HG03139 (cell line): ENCODE data around the gene PRKAR2A.
"Not testable (repeated sequence)": the region's sequence is repeated elsewhere in the genome, so short reads cannot be mapped to it uniquely, and the experiment has no call there.

Experiments used
- ATAC-seq: cut with Tn5 transposase; IDR thresholded peaks from one replicate; pipeline ENCODE4 v1.9.1; 2021; ENCODE audit not compliant: unreplicated experiment

The PRKAR2A gene

DNA sequence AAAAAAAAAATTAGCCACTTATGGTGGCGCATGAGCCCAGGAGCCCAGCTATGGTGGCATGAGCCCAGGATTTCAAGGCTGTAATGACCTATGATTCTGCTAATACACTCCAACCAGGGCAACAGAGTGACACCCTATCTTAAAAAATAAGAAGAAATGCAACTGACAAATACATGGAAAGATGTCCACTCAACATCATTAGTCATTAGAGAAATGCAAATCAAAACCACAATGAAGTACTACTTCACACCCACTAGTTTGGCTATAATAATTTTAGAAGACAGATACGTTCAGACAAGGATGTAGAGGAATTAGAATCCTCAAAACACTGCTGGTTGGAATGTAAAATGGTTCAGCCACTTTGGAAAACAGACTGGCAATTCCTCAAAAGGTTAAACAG lies 10.5 kb downstream of the PRKAR2A start:
- ATAC-seq, result no peak

DNA sequence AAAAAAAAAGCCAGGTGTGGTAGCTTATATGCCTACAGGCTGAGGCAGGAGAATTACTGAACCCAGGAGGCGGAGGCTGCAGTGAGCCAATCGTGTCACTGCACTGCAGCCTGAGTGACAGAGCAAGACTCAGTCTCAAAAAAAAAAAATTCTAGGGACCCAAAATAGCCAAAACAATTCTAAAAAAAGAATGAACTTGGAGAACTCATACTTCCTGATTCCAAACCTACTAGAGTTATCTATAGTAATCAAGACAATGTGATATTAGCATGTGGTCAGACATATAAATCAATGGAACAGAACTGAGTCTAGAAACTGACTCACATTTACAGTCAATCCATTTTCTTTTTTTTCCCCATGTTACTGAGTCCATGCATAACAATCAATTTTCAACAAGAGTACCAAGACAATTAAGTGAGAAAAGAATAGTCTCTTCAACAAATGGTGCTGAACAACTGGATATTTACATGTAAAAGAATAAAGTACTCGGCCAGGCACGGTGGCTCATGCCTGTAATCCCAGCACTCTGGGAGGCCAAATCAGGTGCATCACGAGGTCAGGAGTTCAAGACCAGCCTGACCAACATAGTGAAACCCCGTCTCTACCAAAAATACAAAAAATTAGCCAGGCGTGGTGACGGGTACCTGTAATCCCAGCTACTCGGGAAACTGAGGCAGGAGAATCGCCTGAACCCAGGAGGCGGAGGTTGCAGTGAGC lies 11.9 kb downstream of the PRKAR2A start:
- no peak for ATAC-seq

DNA sequence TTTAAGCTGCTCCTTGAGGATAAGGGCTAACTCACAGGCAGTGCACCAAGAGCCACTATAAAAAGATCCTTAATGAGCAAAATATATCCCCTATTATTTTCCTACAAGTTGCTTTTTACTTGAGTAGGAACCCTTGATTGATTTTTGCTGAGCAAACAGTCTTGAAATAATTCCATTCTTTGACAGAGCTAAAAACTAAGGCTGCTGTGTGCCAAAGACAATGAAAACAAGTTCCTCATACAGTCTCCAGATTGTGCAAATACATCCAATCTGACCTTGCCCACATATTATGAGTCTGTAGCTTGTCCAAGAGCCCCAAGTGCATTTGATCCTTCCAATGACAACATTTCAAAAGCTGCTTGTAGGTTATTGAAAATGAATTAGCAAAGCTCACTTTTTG lies 15.0 kb downstream of the PRKAR2A start:
- no peak for ATAC-seq

DNA sequence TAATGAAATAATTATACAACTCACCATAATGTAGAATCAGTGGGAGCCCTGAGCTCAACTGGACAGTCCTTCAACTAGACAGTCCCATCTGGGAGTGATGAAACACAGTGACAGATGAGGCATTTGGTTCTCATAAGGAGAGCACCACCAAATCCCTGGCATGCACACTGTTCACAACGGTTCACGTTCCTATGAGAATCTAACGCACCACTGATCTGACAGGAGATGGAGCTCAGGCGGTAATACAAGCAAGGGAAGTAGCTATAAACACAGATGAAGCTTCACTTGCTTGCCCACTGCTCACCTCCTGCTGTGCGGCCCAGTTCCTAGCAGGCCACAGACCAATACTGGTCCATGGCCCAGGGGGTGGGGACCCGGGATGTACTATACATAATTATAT lies 17.0 kb downstream of the PRKAR2A start:
- no peak for ATAC-seq

DNA sequence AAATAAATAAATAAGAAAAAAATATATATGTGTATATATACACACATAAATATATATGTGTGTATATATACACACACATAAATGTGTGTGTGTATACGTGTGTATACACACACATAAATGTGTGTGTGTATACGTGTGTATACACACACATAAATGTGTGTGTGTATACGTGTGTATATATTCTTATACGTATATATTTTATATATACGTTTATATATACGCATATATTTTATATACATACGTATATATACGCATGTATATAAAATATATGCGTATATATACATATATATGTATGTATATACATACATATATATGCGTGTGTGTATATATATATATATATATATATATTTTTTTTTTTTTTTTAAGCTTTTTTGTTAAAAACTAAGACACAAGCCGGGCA lies 18.1 kb downstream of the PRKAR2A start:
- not testable (repeated sequence) for ATAC-seq

DNA sequence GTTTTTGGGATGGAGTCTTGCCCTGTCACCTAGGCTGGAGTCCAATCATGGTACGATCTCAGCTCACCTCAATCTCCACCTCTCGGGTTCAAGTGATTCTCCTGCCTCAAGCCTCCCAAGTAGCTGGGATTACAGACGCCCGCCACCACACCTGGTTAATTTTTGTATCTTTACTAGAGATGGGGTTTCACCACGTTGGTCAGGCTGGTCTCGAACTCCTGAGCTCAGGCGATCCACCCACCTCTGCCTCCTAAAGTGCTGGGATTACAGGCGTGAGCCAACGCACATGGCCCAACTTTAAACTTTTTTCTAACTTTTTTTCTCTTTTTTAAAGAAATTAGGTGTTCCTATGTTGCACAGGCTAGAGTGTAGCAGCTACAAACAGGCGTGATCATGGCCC lies 19.8 kb downstream of the PRKAR2A start:
- not testable (repeated sequence) for ATAC-seq

DNA sequence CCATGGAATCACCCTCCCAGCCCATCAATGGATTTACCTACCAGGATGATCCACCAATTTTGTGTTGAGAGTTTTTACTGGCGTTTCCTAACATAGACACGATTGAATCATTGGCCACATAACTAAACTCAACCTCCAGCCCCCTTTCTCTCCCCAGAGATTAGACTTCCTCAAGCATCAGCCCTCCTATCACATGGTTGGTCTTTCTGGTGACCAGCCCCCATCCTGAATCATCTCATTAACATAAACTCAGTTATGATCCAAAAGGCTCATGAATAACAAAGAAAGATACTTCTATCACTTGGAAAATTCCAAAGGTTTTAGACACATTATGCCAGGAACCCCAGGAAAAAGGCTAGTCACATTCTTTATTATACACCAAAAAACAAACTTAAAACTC lies 21.2 kb downstream of the PRKAR2A start:
- ATAC-seq, result no peak

DNA sequence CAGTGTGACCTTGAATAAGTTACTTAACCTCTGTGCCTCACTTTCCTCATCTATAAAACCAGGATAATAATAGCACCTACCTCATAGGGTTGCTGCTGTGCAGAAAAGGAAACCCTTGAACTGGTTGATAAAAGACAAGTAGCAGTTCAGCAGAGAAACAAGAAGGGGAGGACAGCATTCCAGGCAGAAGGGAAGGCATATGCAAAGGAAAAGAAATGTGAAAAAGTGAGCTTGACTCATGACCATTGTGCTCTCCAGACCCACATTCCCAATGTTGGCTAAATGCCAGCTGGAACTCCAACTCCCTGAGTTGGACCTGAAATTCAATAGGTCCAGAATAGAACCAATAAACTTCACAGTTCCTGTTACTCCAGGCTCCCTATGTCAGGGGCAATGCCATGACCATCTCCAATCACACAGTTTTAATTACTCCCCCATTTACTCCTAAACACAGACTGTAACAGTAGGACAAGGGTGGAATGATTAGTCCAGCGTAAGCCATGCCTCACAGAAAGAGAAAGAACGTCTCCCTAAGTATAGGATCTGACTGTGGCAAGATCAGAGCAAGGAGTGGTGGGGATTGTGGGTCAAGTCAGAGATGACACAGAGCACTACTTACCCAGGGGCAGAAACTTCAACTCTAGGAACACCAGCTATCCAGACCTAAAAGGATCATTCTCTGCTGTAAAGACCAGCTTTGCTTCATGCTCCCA lies 26.9 kb downstream of the PRKAR2A start:
- ATAC-seq, result no peak

DNA sequence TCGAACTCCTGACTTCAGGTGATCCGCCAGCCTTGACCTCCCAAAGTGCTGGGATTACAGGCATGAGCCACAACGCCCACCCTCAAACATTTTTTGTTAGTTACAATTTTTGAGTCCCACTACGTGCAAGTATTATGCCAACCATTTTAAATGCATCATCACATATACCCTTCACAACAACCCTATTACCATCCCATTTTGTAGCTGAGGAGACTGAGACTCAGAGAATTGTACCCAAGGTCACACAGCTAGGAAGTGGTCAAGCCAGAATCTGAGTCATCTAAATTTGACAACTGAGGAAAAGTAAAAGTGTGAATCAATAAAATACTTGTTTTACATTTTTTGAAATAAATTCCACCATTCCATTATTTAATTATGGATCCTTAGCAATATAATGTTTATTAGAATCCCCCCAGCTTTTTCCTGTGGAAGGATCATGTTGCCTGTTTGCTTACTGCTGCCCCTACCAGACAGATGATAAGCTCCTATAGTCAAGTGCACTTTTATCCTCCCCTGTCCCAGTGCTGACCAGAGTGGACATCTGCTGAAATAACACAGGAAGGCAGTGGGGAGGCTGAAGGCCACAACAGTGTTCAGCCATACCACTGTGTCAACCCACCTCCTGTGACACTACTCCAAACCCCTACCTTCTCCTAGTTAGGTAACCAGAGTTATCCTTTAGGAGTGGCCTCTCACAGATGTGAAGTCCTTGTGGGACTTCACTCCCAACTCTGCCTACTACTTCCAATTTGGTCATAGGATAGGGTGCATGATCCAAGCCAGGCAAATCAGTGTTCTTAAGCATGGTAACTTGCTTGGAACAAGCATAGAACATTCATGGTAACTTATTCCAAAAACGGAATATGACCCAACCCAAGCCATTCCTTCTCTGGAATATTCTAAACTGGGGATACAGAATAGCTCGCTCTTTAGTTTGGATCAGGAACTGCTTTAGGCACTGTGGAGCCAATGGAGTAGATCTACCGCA lies 28.1 kb downstream of the PRKAR2A start:
- ATAC-seq, result no peak

DNA sequence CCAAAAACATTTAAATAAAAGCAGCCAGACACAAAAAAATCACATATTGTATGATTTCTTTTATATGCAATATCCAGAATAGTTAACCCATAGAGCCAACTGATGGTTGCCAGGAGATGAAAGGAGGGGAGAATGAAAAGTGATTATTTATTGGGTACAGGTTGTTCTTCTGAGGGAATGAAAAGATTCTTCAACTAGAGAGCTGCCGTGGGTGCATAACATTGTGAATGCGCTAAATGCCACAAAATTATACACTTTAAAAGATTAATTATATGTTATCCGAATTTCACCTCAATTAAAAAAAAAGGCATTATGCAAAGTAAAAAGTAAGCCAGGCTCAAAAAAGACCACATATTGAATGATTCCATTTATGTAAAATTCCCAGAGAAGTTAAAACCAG lies 36.1 kb downstream of the PRKAR2A start:
- ATAC-seq, result no peak

DNA sequence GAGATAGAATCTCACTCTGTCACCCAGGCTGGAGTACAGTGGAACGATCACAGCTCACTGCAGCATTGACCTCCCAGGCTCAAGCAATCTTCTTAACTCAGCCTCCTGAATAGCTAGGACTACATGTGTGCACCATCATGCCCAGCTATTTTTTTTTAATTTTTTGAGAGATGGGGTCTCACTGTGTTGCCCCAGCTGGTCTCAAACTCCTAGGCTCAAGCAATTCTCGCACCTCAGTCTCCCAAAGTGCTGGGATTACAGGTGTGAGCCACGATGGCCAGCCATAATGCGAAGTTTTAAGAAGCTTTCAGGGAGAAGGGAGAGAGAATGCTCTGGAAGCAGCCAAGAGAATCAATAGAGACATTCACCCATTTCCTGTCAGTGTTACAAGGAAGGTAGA lies 42.7 kb downstream of the PRKAR2A start:
- no peak for ATAC-seq

DNA sequence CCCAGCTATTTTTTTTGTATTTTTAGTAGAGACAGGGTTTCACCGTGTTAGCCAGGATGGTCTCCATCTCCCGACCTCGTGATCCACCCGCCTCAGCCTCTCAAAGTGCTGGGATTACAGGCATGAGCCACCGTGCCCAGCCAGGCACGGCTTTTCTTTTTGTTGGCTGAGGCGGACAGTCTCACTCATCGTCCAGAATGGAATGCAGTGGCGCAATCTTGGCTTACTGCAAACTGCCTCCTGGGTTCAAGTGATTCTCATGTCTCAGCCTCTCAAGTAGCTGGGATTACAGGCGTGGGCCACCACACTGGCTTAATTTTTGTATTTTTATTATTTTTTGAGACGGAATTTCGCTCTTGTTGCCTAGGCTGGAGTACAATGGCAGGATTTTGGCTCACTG lies 46.8 kb downstream of the PRKAR2A start:
- not testable (repeated sequence) for ATAC-seq

DNA sequence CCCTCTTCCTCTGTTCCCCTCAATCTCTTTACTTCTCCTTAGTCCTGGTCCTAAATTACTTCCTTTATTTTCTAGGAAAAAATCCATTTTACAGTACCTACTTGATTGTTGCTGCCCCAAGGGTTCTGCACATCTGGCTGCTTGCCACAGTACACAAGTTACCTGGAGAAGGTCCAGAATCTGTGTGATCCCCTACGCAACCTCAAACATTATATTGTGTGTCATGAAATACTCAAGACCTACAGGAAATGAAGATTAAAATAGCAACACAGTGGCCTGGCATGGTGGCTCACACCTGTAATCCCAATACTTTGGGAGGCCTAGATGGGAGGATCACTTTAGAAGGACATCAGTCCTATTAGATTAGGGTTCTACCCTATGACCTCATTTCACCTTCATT lies 48.7 kb downstream of the PRKAR2A start:
- no peak for ATAC-seq

DNA sequence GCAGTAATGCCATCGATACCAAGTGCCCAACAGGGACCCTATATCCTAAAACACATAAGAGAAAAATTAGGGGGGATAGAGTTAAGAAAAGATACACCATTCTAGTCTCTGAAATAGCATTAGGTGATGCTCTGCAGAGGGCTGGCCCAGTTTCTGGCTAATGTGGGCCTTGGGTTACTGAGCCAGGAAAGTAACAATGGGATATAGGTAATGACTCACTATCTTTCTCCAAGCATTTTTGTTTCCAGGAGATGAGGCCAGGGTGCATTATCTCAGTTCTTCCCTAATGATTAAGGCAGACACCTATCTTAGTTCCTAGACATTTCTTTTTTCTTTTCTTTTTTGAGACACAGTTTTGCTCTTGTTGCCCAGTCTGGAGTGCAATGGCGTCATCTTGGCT lies 50.0 kb downstream of the PRKAR2A start:
- no peak for ATAC-seq

DNA sequence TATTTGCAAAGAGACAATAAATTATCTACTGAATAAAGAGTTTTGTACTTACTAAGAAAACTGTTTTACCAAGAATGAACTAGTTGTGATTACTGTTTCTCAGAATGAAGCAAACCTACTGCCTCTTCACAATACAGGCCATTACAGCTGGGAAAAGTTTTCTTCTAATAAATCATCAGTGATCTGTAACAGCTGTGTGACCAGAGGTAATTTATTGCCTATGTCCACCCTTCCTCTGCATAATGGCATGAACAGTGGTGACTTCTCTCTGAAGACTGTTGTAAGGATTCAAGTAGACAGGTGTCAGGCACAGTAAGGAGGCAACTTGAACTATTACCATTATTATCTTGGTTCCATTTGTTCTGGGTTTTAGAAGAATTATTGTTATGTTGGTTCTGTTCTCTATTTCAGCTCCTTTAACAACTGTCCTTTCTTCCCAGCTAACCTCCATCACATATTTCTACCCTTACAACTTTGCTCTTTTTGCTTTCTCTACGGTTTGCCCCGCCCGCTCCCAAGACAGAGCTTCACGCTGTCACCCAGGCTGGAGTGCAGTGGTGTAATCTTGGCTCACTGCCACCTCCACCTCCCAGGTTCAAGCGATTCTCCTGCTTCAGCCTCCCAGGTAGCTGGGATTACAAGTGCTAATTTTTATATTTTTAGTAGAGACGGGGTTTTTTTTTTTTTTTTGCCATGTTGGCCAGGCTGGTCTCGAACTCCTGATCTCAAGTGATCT lies 51.5 kb downstream of the PRKAR2A start:
- no peak for ATAC-seq

DNA sequence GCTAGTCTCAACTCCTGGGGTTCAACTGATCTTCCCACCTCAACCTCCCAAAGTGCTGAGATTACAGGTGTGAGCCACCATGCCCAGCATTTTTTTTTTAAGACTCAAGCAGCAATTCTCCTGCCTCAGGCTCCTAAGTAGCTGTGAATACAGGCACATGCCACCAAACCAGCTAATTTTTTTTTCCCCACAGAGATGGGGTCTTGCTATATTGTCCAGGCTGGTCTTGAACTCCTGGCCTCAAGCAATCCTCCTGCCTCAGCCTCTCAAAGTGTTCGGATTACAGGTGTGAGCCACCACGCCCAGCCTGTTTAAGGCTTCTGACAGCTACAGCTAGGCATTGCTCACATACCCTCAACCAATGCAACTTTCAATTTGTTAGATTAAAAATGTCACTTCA lies 54.2 kb downstream of the PRKAR2A start:
- ATAC-seq, result not testable (repeated sequence)

DNA sequence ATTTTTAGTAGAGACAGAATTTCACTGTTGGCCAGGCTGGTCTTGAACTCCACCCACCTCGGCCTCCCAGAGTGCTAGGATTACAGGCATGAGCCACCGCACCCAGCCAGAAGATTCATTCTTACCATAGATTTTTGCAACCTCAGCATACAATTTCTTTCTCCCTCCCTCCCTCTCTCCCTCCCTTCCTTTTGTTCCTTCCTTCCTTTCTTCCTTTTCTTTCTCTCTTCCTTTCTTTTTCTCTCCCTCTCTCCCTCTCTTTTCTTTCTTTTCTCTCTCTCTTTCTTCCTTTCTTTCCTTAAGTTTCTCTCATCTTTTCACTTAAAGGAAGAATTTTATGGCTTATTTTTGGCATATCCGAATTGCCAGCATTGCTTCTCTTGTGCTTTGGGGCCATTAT lies 58.0 kb downstream of the PRKAR2A start:
- no peak for ATAC-seq

DNA sequence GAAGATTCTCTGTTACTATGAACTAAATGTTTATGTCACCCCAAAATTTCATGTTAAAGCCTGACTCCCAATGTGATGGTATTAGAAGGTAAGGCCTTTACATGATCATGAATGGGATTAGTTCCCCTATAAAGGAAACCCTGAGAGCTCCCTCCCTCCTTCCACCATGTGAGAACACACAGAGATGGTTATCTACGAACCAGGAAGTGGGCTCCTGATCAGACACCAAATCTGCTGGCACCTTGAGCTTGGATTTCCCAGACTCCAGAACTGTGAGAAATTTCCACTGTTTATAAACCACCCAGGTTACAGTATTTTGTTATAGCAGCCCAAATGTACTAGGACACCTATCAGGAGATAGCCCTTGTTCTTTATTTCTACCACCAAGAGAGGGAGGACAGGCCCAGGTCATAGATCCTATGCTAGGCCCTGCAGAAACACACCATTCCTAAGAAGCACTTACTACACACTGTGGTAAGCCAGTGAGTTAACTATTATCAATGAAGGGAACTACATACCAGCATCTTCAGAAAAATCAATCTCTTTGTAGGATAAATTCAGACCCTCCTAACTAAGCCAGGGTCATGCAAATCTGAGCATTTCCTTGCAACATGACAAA lies 59.0 kb downstream of the PRKAR2A start:
- ATAC-seq, result no peak

DNA sequence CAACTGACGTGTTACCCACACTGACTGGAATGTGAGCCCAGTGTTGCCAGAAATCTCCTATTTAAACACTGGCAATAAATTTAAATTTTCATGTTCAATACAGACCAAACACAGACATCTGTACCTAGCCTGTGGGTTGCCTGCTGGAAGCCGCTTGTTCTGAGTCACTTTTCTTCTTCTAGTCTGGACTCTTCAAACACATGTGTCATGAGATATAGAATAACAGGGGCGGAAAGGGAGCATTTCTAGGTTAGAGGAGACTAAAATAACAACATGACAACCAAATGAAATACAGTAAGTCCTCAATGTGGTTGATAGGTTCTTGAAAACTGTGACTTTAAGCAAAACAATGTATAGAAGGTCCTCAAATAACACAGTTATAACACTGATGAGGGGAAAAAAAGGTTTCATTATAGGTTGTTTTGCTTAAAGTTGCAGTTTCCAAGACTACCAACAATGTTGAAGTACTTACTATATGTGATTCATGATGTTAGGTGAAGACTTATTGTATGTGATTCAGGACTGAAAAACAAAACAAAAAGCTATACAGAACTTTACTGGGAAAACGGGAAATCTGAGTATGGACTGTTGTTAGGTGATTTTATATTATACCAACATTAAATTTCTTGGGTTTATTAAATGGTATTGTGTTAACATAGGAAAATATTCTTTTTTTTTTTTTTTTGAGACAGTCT lies 63.1 kb downstream of the PRKAR2A start:
- no peak for ATAC-seq

DNA sequence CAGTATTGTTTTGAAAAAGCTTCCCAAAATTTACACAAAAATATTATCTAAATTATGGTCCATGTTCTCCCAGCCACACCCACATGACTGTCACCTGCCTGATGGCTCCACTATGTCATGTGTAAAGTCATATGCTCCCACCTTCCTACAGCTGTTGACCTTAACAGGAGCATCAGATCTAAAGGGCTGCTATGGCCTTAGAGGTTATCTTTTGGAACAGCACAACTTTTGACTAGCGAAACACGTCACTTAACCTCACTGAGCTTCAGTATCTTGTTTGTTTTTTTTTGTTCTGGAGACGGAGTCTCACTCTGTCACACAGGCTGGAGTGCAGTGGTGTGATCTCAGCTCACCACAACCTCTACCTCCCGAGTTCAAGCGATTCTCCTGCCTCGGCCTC lies 64.4 kb downstream of the PRKAR2A start:
- no peak for ATAC-seq
